HG03159 (cell line): ENCODE data around the gene PPP1R26.
"Not testable (repeated sequence)": the region's sequence is repeated elsewhere in the genome, so short reads cannot be mapped to it uniquely, and the experiment has no call there.

Experiments
- ATAC-seq: cut with Tn5 transposase; IDR thresholded peaks from one replicate; pipeline ENCODE4 v1.9.1; 2021; ENCODE audit warnings: mild to moderate bottlenecking, moderate library complexity; ENCODE audit not compliant: unreplicated experiment

Gene PPP1R26

GRCh38 chr9:135503371-135504261 lies 24.0 kb downstream of the PPP1R26 start:
- ATAC-seq: no peak

GRCh38 chr9:135504262-135505243 lies 25.0 kb downstream of the PPP1R26 start:
- no peak for ATAC-seq

- no peak for ATAC-seq
Measured at GRCh38 chr9:135505406-135506187, 26.0 kb downstream of the PPP1R26 start.

GRCh38 chr9:135506327-135507103 lies 26.9 kb downstream of the PPP1R26 start:
- ATAC-seq: no peak

GRCh38 chr9:135507104-135508035 lies 27.8 kb downstream of the PPP1R26 start:
- no peak for ATAC-seq

GRCh38 chr9:135508211-135508820 lies 28.7 kb downstream of the PPP1R26 start:
- ATAC-seq: no peak

GRCh38 chr9:135509458-135509857 lies 29.9 kb downstream of the PPP1R26 start:
- no peak for ATAC-seq

GRCh38 chr9:135512241-135512603 lies 32.6 kb downstream of the PPP1R26 start:
- ATAC-seq: no peak

GRCh38 chr9:135512904-135513303 lies 33.3 kb downstream of the PPP1R26 start:
- no peak for ATAC-seq

- no peak for ATAC-seq
Measured at GRCh38 chr9:135513351-135513846, 33.8 kb downstream of the PPP1R26 start.

- not testable (repeated sequence) for ATAC-seq
Measured at GRCh38 chr9:135513906-135514305, 34.3 kb downstream of the PPP1R26 start.

- ATAC-seq: no peak
Measured at GRCh38 chr9:135514342-135515082, 34.9 kb downstream of the PPP1R26 start.

- no peak for ATAC-seq
Measured at GRCh38 chr9:135515083-135515951, 35.7 kb downstream of the PPP1R26 start.

GRCh38 chr9:135516132-135516860 lies 36.7 kb downstream of the PPP1R26 start:
- ATAC-seq: no peak

- ATAC-seq: no peak
Measured at GRCh38 chr9:135517407-135517822, 37.8 kb downstream of the PPP1R26 start.
